Measurements from ENCODE around the gene SEMA4G. TPM values are rescaled to one million over a fixed set of nuclear protein-coding genes. Genes with fewer than 3 reads are reported as not detected.

Gene SEMA4G
- polyA plus RNA-seq, 1 donor from 2014 or later: 1.7 TPM

GRCh38 chr10:100979791-100980272, 10.5 kb downstream of the SEMA4G start:
- Histone ChIP-seq H3K27me3 (ENCODE audit: insufficient read depth, low read depth, low read length) (no peaks in the 10 kb centered on the region), H3K79me2 (replicated peaks; ENCODE audit: insufficient read depth, low read length) (no peaks in the 10 kb centered on the region), H2AFZ (ENCODE audit: low read depth, low read length) (no peak overlapping the region), H3K4me2 (ENCODE audit: low read length) (no peak overlapping the region), H3K9ac (ENCODE audit: low read length) (no peak overlapping the region), H3K4me3 (ENCODE audit: low read length) (no peak overlapping the region), H3F3A (ENCODE audit: insufficient read depth, low read length, poor library complexity, severe bottlenecking) (no peaks in the 10 kb centered on the region), H3K9me2 (ENCODE audit: insufficient read depth, low read length) (no peaks in the 10 kb centered on the region), H4K20me1 (ENCODE audit: insufficient read depth) (no peaks in the 10 kb centered on the region), H3K27ac (ENCODE audit: low read length) (no peak overlapping the region), H3K9me3 (ENCODE audit: low read length) (no peaks in the 10 kb centered on the region), H3K36me3 (ENCODE audit: insufficient read depth, low read length) (no peaks in the 10 kb centered on the region)
- no peak for TF ChIP-seq CTCF (IDR thresholded peaks at IDR 0.05; ENCODE audit: poor library complexity, severe bottlenecking)
- TF ChIP-seq RAD21 (conservative IDR thresholded peaks at IDR 0.05): no peak
- no peak for TF ChIP-seq EZH2 (IDR thresholded peaks at IDR 0.05; ENCODE audit: borderline replicate concordance, insufficient read depth, low read length, poor library complexity, severe bottlenecking)
- no peak for TF ChIP-seq MXI1 (conservative IDR thresholded peaks at IDR 0.05; ENCODE audit: poor library complexity, severe bottlenecking)
- no peak for TF ChIP-seq REST (IDR thresholded peaks at IDR 0.05; ENCODE audit: borderline replicate concordance)
- no peak for TF ChIP-seq SMC3 (conservative IDR thresholded peaks at IDR 0.05; ENCODE audit: poor library complexity)
- TF ChIP-seq POLR2AphosphoS5 (IDR thresholded peaks at IDR 0.05): no peak
- no peak for TF ChIP-seq TAF1 (IDR thresholded peaks at IDR 0.05; ENCODE audit: low read depth)
- no peak for TF ChIP-seq EP300 (conservative IDR thresholded peaks at IDR 0.05; ENCODE audit: poor library complexity, severe bottlenecking)

GRCh38 chr10:100980311-100980710, 11.0 kb downstream of the SEMA4G start:
- TF ChIP-seq REST (IDR thresholded peaks at IDR 0.05; ENCODE audit: borderline replicate concordance) (no peak), TAF1 (IDR thresholded peaks at IDR 0.05; ENCODE audit: low read depth) (no peak), EZH2 (IDR thresholded peaks at IDR 0.05; ENCODE audit: borderline replicate concordance, insufficient read depth, low read length, poor library complexity, severe bottlenecking) (no peak), CTCF (IDR thresholded peaks at IDR 0.05; ENCODE audit: poor library complexity, severe bottlenecking) (no peak), EP300 (conservative IDR thresholded peaks at IDR 0.05; ENCODE audit: poor library complexity, severe bottlenecking) (no peak), RAD21 (conservative IDR thresholded peaks at IDR 0.05) (no peak), MXI1 (conservative IDR thresholded peaks at IDR 0.05; ENCODE audit: poor library complexity, severe bottlenecking) (no peak), SMC3 (conservative IDR thresholded peaks at IDR 0.05; ENCODE audit: poor library complexity) (no peak), POLR2AphosphoS5 (IDR thresholded peaks at IDR 0.05) (no peak)
- no peaks in the 10 kb centered on the region for H3F3A ChIP-seq (ENCODE audit: insufficient read depth, low read length, poor library complexity, severe bottlenecking)
- no peaks in the 10 kb centered on the region for H3K27me3 ChIP-seq (ENCODE audit: insufficient read depth, low read depth, low read length)
- H3K79me2 ChIP-seq (replicated peaks; ENCODE audit: insufficient read depth, low read length): no peaks in the 10 kb centered on the region
- no peaks in the 10 kb centered on the region for H3K9me2 ChIP-seq (ENCODE audit: insufficient read depth, low read length)
- no peaks in the 10 kb centered on the region for H3K36me3 ChIP-seq (ENCODE audit: insufficient read depth, low read length)
- H3K9me3 ChIP-seq (ENCODE audit: low read length): no peaks in the 10 kb centered on the region
- no peak overlapping the region for H3K9ac ChIP-seq (ENCODE audit: low read length)
- no peaks in the 10 kb centered on the region for H4K20me1 ChIP-seq (ENCODE audit: insufficient read depth)
- H3K27ac ChIP-seq (ENCODE audit: low read length): no peak overlapping the region
- H3K4me2 ChIP-seq (ENCODE audit: low read length): no peak overlapping the region
- H2AFZ ChIP-seq (ENCODE audit: low read depth, low read length): no peak overlapping the region
- no peak overlapping the region for H3K4me3 ChIP-seq (ENCODE audit: low read length)
